K562 treated with DMSO at 1 percent for 12 hours (cell line): ENCODE data around the gene NDST4. TPM values are rescaled to one million over a fixed set of nuclear protein-coding genes. Genes with fewer than 3 reads are reported as not detected.

Source experiments
- total RNA-seq: library from RNA; unstranded; fragments of 300-600 nt; gene quantifications from 2 replicates; pipeline ENCODE4 v1.2.3, GENCODE V29; 2022; ENCODE audit not compliant: insufficient read depth

The NDST4 gene
- not detected in 2 replicates for total RNA-seq

DNA sequence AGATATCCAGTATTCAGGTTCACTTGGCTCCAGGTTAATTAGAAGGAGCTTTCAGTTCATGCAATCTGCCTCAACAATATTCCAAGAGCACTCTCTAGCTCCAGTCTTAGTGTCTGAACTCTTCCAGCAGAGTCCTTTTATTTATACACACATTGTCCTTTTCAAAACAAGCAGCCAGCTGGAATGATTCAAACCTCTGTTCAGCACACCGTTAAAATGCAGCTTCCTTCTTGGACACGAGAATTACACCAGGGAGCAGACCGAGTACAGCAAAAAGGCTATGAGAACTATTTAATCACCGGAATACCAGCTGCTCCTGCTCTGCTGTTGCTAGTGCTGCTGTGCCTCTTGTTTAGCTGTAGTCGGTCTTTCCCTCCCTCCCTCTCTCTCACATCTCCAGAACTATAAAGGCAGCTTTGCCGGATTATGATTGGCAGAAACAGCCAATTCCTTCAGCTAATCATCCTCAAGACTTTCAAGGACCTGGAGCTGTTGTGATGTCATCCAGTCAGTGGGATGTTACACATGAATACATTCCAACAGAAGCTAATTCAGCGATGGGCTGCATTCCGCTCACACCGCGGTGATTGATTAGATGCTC, at the start of gene NDST4:
Gene NDST4, minus strand, starts transcription at position 115 of the 601 bp plus-strand sequence. CDS start 36,584 bp downstream, outside the sequence.

